Activated CD4-positive, alpha-beta T cell treated with anti-CD3 and anti-CD28 coated beads, Interleukin-2, Interleukin-6, amounts not matched to agents 100 ng/mL and 50 ng/mL, durations not matched to agents 16 hours and 8 hours (primary cell): ENCODE data around the gene CACNA2D3.

Experiments used
- DNase-seq: peaks from one replicate; pipeline ENCODE4 v3.0.0-alpha.2; 2020

Gene CACNA2D3

DNA sequence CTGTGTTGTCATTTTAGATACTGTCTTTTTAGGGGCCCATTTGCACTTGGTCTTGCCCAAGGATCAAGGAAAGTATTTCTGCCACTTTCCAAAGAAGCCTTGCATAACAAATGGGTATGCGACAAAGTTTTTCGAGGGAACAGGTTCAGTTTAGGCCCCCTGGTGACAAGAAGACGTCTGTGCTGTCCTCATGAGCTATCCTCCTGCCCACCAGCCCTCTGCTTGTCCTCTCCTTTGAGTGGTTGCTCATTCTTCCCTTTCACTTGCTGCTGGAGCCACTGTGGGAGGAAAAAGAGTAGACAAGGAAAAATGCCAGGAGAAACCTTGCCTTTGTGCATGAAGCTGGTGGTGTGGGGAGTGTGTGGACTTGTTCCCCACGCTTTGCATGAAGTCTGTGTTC lies 171.9 kb downstream of the CACNA2D3 start:
- no peak for DNase-seq

DNA sequence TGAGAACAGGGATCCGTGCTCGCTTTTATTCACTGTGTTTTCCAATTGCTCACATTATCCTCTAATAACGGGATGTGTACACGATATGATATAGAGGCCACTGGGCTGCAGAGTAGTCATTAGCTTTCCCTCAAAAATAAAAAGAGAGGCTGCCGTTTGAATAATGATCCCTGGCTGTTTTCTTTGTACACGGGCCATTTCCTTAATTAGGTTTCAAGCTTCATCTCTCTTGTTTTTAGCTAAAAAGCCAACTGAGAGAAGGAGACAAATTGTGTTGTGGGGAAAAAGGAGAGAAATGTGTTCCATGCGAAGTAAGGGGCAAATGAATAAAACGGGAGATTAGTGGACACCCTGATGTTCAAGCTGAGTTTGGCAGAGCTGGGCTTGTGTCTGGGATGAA lies 174.2 kb downstream of the CACNA2D3 start:
- no peak for DNase-seq

DNA sequence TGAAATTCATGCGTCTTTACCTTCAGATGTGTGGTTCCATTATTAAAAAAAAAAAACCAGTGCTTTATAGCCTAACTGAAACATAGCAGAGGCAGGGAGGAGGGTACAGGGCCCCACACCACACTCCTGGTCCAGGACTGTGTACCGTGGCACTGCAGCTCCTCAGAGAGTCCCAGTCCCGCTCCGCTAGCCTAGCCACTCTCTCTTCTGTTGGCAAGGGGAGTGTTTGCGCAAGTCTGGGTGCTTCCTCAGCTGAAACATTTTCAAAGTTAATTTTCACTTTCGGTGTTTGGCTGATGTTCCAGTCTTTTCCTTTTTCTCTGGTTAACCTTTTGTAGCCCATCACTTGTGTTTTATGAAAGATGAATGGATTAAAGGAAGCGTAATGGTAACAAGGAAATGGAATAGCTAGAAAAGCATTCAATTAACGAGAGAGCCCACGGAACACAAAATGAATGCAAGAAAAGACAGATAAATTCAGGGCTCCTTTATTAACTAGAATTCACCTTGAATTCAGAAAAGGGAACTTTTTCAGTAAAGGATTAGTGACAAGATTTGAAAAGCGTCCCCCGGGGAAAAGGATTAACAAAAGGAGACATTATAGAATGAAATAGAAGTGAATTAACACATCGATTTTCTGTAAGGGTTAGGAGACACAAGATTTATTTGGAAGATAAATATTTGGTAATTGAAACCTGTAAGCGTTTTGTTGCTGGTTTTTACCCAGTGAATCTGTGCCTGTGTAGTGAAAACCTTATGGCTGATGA lies 177.0 kb downstream of the CACNA2D3 start:
- DNase-seq, result no peak

DNA sequence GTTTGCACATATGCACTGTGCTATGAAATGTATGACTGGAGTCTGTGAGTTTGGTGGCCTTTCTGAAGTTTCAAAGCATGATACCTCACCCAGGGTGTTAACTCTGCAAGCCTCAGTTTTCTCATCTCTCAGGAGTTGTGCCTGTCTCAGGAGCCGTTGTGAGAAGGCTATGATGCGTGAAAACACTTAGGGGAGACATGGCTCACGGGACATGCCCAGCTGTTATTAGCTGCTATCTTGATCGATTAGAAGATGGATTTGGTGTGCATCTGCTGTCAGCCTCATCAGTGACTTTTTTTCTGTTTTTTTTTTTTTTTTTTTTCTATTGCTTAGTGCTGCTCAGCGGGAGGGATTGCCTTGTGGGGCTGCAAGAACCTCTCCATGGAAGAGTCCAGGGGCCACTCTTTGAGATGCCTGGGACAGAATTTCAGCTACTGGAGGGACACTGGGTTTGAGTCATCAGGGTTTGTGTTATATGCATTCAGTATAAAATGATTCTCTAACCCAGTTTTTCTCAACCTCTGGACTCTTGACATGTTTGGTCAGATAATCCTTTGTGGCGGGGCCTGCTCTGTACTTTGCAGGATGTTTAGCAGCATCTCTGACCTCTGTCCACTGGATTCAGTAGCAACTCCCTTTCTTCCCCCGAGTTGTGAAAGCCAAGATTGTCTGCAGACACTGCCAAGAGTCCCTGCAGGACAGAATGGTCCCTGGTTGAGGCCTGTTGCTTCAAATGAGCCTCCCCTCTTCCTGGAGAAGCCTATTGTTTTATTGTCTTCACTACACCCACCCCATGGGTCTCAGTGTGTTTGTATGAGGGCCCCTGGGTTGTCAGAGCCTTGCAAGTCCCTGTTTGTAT lies 181.4 kb downstream of the CACNA2D3 start:
- no peak for DNase-seq

DNA sequence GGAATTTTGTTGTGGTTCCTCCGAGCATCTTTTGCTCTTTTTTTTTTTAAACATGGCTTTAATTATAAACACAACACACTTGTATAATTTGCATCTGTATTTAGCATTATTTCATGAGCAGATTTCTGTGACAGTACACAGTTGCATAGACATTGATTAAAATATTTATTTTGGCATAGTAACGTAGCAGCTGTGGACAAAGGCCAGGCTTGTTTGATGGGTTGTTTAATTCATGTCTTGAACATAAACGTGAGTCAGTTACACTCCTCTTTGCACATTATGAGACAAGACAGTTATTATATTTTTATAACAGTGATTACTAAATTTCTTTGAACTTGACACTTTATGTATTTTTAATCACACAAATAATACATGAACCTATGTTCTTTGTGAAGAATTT lies 182.5 kb downstream of the CACNA2D3 start:
- no peak for DNase-seq

DNA sequence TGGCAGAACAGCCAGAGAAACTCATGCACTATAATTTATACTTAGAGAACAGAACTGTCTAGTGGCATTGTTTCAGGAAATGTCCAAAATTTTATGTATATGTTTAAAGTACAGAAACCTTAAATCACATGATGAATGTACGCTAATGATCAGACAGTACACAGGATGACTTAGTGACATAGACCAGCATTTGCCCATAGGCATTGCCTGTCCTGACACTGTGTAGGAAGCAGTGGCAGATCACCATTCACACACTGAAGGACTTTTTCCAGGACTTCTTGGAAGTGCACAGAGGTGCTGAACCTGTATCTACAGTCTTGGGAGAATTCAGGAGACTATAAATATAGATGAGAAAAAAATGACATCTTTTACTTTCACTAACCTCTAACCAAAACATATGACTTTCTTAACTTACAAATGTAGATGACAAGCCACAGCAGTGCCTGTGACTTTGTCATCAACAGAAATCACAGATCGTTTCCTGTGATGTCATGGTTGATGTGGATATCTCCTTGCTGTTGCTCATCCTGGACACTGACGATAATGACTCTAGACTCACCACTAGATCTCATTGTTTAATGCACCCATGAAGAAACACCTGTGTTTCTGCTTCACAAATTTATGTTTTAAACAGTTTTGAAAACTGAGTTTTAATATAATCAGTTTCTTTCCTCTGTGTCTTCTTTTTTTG lies 183.2 kb downstream of the CACNA2D3 start:
- no peak for DNase-seq

DNA sequence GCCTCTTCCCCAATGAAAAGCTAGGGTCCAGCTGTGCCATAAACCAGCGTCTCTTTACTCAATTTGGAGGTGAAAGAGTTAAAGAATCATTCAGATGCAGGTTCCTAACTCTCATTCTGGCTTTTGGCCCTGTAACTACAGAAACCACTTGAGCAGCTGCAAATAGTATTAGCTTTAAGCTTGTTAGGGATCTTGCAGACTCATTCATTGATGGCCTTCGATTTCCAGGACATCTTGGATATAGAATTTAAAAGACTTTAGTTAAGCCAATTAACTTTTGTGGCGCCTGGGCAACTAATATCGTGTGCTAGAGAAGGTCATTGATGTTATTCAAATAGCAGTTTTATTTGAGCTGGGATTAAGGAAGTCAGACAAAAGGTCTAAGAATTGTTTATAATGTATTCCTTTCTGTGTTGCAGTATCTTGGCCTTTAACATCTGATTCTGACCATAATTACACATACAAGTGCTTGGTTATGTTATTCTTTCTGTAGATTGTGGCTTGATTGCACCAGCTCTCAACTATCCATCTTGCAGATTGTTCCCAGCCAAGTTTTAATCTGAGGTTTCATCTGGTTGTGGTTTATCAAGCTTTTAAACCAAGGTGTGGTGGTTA lies 185.3 kb downstream of the CACNA2D3 start:
- DNase-seq, result no peak

DNA sequence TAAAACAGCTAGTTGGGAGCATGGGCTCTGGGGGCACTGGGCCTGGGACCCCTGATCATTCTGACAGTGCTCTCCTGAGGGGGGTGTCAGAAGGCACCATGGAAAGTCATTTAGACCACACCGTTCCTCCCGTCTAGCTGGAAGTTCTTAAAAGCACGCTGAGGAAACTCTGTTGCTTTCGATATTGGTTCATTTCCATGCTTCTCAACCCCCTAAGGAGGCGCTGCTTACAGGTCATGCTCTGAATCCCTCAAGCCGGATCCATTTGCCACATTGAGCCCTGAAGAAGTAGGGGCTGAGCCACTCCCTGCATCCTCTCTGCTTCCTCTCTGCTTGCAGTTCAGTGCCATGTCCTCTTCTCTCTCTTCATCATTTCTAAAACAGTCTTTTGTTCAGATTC lies 187.2 kb downstream of the CACNA2D3 start:
- no peak for DNase-seq

DNA sequence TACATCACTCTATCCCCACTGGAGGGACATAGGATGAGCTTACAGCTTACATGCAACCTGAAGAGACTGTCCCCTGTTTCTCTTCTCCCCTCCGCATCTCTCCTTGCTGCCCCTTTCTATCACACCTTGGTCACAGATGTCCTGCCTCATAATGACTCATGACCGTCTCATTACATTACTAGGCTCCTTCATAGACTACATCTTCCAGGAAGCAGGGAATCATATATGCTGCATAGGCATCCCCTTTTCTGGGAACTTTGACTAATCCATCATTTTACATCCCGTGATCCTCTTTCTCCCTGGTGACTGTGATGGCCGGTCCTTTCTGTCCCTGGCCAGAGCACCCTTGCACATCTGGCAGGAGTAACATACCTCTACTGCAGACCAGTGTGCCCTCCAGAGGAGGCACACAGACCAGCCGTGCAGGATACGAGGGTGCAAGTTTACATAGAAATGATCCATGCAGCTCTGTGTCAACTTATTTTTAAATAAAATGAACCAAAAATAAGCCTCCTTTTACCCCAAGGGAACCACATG lies 188.9 kb downstream of the CACNA2D3 start:
- no peak for DNase-seq

DNA sequence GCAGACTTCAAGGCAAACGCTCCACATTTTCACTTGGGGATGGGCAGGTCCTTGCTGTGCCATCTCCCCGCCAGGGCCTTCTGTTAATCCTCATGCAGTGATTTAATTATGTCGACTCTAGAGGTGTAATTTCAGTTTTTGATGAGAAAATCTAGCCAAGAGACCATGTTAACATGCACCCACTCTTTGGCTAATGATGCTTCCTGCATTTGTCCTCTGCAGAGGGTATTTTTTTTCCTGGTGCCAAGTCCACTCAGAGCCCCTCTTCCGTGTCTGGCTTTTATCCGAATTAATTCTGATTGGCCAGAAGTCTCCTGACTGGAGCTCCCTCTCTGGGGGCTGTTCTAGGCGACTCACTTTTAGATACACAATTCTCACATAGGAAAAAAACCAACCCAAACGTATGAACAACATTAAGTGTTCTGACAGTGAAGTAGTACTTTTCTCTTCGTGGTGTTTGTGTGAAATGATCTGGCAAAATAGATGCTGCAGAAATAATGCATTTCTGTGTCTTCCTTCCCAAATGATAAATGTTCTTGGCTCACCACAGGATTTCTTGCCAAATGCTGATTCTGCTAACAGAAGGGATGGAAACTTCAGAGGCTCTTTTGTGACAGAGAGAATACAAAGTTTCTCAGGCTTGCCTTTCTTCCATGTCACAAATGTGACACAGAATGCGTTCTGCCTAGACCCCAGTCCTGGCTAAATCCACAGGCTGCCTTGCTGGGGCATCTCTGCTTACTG lies 190.0 kb downstream of the CACNA2D3 start:
- DNase-seq, result no peak

DNA sequence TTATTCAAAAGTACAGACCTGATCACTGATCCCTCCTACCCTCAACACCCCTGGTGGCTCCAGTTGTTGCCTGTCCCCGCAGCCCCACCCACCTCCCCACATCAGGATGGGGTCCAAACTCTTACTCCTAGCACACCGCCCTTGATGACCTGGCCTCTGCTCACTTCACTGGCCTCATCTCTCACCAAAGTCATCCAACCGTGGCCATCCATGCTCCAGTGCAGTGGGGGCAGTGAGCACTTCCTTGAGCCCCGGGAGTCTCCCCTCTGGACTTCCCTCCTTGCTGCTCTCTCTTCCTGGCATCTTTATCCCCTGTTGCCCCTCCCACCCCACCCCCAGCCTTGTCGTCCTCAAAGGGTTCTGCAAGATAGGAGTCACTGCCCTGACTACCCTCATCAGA lies 191.1 kb downstream of the CACNA2D3 start:
- no peak for DNase-seq

DNA sequence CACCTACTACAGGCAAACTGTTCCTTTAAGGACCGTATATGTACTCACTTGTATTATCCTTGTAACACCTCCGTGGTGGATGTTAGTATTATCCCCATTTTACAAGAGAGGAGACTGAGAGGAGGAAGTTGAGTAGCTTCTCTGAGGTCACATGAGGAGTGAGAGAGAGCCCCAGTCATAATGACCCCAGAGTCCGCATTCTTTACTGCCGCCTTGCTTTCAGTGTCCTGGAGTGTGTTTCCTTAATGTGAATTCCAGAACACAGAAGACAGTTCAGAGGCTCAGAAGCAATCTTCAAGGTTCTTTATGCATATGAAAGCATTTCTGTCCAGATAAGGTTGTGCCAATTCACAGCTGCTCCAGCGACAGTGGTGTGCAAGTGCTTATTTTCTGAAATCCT lies 199.2 kb downstream of the CACNA2D3 start:
- DNase-seq, result no peak

DNA sequence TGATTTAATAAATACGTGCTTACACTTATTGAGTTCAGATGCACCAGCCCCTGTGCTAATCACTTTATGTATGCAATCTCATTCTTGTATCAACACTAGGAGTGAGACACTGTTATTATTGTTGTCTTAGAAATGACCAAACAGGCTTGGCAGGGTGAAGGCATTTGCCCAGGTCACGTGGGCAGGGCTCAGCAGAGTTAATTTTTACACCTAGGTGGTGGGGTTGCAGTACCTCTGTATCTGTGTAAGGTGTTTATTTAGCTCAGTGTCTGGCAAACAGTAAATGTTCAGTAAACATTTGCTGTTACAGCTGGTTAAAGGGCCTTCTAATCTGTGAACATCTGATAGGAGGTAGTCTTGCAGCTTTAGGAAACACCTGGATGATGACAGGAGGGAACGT lies 200.0 kb downstream of the CACNA2D3 start:
- no peak for DNase-seq

DNA sequence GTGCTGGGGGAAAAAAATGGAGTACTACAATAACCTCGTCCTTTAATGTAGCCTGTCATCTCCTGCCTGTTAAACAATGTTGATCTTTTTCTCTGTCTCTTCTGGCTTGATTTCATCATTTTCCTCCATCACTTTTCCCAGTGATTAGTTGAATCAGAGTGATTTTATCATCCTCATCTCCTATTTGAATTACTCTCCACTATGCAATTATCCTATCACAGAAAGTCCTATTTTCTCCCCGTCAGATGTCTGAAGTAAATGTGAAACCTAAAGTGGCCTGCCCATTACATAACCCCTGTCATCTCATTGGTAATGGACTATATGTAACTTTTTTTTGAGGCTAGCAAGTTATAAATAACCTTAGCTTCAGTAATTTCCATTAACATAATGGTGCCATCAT lies 201.8 kb downstream of the CACNA2D3 start:
- no peak for DNase-seq

DNA sequence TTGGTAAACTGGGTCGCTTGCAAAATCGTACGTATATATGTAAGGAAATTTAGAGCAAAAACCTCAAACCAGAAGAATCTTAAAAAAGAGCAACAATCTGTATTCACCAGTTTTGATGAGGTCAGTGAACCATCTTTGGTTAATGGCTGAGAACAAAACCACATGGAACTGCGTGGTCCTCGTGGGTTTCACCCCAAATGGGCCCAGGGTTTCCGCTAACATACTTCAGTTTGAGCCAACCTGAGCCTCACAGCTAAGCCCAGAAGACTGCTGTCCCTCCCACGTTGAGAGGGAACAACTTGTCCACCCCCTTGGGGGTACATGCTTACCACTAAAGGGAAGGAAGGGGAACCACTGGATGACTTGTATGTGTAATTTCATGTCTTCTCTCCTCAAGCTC lies 204.6 kb downstream of the CACNA2D3 start:
- no peak for DNase-seq

DNA sequence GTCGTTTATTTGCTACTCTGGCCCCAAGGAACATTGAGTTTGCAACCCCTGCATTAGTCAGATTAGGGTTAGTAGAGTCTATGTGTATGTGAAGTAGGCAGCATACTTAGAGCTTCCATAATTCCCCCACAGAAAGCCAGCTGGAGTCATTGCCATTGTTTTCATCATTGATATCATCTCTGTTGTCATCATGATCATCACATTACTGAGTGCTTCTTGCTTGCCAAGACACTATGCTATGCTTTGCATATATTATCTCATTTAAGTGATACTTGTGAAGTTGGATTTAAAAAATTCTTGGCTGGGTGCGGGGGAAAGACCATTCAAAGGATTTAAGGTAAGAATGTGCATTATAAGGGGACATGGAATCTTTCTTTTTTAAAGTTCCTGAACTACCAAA lies 209.0 kb downstream of the CACNA2D3 start:
- DNase-seq, result no peak

DNA sequence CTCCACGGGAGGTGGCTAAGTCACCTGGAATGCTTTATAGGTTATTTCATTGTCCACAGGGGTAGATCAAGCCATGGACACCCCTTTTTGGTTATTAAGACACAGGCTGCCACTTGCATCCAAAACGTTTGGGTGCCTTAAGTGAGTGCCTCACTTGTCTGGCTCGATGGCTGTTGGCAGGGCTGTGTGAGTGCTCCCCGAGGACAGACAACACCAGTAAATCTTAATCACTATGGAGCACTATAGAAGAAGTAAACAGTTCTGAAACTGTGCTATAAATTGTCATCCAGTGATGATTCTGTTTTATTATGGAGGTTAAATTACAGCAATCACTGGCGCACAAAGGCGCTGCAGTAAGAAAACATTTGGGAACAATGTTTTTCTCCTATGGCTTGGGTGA lies 215.5 kb downstream of the CACNA2D3 start:
- DNase-seq, result no peak

DNA sequence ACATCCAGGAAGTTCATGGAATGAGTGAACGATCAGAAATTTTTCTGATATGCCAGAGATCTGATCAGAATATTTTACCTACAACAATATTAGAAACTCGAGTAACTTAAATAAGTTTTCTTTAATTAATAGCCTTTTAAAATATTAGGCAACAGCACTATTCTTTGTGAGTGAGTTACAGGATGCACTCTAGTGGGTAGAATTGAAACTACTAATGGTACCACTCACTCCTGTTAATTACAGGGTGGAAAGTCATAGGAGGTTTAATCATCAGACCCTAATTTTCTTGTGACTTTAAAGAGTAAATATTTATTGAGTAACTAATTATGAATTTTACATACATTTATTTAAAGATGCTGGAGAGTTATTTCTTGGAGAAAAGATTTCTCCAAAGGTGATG lies 217.3 kb downstream of the CACNA2D3 start:
- DNase-seq, result no peak

DNA sequence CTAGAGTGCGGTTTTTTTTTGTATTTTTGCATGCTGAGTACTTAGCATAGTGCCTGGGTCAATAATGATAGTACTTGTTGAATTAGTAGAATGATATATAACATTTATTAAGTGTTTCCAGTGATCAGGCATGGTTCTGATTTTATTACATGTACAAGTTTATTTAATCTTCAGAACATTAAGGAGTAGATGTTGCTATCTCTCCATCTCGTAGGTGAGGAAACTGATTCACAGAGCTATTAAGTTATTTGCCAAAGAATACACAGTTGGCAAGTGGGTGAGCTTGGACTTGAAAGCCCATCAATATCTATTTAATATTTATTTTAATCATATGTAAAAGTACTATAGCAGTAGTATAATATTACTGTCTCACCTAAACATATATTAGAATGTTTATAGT lies 219.5 kb downstream of the CACNA2D3 start:
- DNase-seq, result no peak

DNA sequence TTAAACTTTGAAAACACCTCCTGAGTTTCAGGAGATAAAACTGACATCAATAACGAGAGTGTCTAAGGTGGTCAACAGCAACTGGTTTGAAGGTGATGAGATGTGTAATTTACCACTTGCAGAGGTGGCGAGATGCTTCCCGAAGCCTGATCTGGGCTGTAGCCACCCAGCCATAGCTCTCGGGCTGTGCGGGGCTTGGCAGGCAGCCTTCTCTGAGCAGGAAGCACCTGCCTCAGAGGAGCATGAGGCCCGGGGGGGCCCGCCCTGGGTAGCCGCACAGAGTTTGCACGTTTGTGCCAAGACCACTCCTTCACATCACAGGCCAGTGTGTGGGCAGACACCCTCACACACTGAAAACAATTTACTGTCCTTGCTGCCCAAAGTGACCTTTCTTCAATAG lies 220.3 kb downstream of the CACNA2D3 start:
- no peak for DNase-seq

DNA sequence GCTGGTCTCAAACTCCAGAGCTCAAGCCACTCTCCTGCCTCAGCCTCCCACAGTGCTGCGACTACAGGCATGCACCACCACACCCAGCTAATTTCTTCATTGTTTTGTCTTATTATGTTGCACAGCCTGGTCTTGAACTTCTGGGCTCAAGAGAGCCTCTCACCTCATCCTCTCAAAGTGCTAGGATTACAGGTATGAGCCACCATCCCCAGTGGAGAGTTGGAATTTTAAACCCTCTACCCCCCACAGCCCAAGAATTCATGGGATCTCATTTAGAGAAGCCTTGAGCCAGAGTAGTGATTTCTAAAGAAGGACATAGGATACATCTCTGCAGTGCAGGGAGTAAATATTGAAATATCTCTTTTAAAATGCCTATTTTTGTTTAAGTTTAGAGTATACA lies 221.1 kb downstream of the CACNA2D3 start:
- DNase-seq, result no peak

DNA sequence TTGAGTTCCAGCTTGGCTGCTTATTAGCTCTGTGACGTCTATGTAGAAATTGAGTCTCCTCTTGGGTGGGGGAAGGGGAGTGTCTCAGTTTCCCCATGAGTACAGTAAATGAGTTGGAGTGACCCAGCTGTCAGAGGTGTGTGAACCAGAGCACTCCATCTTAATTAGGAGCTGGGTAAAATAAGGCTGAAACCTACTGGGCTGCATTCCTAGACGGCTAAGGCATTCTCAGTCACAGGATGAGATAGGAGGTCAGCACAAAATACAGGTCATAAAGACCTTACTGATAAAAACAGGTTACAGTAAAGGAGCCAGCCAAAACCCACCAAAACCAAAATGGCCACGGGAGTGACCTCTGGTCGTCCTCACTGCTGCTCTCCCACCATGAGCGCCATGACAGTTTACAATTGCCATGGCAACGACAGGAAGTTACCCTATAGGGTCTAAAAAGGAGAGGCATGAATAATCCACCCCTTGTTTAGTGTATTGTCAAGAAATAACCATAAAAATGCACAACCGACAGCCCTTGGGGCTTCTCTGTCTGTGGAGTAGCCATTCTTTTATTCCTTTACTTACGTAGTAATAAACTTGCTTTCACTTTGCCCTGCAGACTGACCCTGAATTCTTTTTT lies 222.4 kb downstream of the CACNA2D3 start:
- no peak for DNase-seq
